ENCODE results near the gene SHC3.

SHC3 gene

DNA sequence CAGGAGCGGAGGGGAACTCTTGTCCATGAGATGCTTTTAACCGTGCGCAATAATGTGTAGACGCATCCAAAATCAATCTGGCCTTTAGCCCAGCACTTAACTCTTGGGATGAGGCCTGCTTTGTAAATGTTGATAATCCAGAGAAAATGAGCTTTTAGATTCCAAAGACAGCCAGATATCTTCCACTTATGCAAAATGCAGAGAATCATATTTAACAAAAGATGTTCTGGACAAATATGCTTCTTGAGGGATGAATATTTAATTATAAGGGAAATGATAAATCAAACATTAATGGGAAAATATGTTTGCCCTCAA, 181.7 kb downstream of the SHC3 start:
- no peak for DNase-seq

DNA sequence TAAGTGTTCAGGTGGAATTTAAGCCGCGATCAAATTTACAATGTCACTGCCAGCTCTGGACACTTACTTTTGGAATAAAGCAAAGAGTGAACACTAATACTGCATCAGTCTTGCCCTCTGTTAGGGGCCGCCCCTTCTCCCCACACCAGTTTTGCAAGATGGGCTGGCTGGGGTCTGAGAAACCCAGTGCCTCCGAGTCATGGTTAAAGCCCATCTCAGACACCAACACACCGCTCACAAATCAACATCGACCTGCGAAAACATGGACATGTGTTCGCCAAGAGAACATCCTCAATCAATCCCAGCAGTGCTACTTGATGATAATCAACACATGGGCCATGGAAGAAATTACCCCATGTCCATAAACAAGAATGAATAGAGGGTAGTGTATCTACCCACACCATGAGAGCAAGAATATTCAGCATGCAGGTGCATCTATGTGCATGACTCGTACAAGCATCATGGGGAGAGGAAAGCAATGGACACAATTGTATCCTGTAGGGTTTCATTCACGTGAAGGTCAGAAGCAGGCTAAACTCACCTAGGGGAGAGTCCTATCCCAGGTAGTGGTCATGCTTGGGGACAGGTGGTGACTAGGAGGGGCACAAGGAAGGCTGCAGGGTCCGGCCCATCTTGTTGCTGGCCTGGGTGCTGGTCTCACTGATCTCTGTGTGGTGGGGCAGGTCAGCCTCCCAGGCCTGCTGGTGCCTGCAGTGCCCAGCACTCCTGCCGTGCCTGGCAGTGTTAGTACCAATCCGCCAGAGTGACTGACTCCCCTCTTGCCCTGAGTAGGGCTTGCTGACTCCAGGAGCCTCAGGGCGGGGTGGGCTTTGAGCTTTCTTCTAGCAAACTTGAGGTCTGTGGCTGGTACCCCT, 182.3 kb downstream of the SHC3 start:
- DNase-seq: no peak

DNA sequence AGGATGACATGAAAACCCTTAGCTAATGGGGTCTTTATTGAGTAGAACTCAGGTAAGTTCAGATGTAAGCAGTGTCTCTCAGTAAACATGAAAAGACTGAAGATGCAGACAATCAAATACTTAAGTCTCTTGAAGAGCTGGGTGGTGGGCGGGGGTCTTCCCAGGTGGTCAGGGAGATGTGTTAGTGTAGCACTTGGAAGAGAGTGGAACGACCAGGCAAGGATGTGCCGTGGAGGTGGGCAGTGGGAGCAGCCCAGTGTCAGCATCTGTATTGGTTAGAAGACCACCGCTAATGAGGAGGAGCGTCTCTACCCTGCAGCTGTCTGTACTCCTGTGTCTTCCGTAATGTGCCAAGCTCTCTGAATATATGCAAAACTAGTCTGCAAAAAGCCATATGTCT, 183.0 kb downstream of the SHC3 start:
- no peak for DNase-seq

DNA sequence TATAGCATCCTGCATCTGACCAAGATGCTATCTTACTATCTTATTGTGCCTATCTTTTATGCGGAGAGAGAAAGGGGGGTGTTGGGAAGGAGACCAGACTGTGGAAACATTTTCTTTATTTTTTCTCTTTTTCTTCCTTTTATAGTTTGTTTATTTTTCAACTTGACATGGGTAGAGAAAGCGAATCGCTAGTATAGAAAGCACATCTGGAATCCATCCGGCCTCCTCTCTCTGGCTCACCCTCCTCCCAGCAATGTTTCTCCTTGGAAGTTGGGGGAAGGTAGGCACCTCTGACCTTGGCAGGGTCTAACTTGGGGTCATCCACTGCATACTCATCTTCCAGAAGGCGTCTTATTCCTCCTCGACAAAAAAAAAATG, 183.4 kb downstream of the SHC3 start:
- DNase-seq: no peak

DNA sequence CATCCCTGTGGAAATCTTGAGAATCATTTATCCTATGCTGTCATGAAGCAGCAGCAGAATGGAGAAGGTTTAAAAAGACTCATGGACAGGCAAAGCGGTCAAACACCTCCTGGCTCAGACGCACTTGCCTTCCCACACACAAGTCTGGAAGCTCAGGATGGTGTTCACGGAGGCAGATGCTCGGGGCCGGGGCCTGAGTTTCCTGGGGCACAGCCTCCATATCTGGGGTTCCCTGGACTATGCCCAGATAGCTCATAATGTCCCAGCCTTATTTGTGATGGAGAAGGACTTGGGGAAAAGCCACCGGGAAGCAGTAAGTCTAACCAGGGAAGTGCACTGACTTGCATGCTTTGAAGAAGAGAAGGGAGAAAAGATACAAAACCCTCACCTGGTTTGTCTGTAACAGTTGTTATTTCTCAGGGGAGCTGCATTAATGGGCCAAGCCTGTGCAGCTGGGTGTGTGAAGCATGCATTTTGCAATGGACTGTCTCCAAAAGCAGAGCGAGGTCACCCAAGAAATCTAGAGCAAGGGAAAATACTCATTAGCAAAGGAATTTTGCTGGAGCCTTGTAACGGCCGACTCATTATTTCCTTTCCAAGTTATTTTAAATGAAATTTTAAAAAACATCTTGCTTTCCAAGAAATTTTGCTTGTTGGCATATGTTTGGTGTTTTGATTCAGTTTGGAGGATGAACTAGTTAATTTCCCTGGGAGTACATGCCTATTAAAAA, 184.0 kb downstream of the SHC3 start:
- DNase-seq: no peak

DNA sequence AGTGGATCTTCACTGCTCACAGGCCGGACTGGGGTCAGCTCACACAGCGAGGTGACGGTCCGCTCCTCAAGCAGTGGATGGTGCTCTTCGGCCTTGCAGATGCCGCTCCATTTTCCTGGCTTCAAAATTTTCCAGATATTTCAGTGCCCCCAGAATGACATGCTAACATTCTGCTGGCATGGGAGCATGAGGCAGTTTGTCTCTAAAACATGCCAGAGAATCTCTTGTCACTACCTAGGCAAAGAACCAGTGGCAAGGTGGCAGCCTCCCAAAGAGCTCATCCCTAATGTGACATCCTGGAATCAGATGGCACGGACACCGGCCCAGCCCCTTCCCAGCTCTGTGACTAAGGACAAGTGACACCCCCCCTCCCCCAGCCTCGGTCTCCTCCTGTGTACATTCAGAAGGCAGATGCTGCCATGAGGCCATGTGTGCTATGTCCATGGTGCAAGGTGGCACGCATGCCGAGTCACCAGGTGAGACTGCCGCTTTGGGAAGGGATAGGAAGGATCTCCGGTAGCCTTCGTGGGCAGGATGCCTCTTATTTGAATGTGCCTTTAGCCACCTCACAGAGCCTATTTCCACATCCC, 184.7 kb downstream of the SHC3 start:
- DNase-seq: no peak

DNA sequence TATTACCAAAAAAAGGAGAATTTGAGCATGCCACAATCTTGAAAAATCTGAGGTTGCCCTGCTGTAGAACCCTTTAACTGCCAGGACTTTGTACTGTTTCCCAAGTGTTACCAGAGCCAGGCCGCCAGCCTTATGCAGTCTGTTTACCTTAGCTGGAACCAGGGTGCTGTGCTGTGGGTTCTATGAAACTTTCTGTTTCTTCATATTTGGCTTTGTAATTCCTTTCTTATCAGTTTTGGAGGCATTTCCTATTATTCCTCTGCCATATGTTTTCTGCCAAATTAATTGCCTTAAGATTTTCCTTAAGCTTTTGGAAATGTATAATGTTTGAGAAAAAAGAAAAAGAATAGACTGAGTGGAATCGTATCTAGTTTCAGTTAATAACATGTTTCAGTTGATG, 185.3 kb downstream of the SHC3 start:
- no peak for DNase-seq

DNA sequence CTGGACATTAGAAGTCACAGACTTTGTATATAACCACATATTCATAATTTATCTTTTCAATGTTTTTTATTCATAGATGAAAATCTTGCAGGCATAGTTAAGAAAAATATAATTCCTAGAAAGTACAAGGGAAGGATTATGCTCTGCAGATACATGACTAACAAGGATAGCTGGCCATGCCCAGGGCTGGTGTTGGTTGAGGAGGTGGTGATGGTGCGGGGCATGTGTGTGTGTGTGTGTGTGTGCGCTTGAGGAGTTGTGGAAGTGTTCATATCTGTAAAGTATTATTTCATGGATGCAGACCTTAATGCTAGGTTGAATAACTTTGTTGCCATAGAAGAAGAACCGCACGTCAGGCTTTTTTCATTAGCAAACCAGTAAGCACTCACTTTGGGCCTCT, 186.1 kb downstream of the SHC3 start:
- no peak for DNase-seq

DNA sequence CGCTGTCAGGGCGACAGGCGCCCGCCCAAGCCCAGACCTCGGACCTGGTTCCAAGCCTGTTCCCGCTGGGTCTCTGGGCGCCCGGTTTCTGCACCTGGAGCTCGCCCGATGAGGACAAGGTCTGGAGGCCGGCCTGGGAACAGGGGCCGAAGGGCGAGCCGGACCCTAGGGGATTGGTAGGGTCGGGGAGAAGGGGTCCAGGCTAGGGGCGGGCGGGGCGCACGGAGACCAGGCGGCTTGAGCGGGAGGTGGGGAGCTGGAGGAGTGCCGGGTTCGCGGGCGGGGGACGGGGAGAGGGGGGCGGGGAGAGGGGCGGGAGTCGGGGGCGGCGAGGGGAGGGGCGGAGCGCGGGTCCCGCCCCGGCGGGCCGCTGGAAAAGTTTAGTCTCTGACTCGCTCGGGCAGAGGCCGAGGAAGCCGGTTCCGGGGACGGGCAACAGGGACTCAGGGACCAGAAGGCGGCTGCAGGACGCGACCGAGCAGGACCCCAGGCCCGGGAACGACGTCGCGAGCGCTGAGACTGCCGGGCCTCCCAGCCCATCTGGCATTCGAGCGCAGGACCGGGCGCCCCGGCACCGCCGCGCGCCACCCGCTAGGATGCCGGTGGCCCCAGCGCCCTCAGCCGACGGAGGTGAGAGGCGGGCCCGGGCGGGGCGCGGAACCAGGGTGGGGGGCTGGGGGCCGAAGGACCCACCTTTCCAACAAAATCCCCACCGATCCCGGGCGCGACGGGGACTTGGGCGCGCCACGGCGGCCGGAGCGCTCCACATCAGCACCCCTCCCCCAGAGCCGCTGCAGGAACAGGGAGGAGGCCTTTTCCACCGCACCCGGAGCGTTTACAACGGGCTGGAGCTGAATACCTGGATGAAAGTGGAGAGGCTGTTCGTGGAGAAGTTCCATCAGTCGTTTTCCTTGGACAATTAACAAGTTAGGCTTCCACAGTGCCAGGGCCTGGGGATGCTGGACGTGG, 187.3 kb downstream of the SHC3 start, which contains the start of gene S1PR3:
Gene S1PR3, plus strand, starts transcription at position 403 of the 969 bp plus-strand sequence. CDS start 9,733 bp downstream, outside the sequence.
- peak in 1 of 5 donors; percentile 13 for DNase-seq

DNA sequence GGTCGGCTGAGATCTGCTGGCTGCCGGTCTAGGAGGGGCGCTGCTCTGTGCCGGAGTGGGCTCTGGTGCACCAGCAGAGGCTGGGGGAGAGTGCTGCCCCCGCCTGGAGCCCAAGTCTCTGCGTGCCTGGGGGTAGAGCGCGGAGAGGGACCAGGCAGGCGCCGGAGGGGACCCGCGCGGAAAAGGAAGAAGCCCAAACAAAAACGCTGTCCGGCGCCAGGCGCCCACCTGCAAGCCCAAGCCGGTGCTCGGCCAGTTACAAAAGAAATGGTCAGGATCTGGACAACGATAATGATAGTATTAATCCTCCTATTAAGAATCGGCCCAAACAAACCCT, 187.9 kb downstream of the SHC3 start:
- DNase-seq: no peak

DNA sequence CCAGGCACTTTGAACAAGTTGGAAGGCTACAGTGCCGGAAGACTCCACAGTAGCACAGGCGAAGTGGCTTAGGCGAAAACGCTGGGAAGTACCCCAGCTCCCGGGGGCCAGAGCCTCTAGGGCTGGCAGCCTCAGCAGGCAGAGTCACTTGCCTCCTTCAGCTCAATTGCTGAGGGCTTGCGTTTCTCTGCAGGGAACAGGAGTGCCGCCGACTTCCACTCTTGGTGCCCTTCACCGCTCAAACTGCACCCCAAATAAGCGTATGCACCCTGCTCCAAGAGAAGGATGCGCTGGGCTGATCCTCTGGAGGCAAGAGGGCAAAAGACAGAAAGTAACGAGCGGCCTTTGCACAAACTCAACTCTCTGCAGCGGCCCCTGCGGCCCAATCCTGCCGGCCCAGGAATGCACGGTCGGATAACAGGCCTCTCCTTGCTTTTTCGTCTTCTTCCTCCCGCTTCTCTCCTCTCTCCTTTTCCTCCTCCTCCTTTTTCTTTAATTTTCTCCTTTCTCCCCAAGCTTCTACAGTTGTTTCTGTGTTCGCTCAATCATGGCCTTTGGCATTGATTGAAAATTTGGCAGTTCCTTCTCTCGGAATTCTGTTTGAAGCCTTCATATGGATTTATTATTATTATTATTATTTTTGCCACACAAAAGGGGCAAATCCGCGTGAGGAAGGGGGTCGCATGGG, 188.4 kb downstream of the SHC3 start:
- no peak for DNase-seq

DNA sequence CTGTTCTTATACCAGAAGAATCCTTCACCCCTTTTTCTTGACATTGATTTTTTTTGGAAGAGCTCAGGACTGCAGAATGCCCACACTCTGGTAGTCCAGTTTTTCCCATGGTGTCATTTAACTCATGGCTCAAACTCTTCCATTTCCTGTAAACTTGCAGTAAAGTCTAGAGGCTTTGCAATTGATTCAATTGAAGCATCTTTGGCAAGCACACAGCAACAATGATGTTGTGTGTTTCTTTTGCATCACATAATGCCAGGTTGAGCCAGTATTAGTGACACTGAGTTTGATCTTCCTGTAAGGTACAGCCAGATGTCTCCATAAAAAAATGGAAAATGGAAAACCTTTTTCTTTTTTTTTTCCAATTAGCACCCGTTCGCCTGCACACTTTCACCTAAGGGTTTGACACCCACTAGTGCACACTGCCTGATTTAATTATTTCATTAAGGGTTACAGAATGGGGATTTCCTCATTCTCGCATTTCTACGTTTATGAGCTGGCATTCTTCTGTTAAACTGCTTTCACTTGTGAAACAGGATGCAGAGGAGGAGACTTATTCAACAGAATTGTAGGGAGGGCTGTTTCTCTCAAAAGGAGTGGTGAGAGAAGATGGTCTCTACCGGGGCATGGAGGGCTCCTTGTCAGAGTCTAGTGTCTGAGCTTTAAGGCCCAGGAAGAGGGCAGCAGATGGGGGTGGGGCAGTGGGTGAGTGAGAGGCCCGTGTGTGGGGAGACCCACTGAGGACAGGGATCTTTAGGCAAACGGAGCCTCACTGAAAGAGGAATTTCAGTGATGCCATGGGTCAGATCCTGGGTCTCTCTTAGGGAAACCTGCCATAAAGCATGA, 189.6 kb downstream of the SHC3 start:
- DNase-seq: peak in 1 of 5 donors; percentile 68

DNA sequence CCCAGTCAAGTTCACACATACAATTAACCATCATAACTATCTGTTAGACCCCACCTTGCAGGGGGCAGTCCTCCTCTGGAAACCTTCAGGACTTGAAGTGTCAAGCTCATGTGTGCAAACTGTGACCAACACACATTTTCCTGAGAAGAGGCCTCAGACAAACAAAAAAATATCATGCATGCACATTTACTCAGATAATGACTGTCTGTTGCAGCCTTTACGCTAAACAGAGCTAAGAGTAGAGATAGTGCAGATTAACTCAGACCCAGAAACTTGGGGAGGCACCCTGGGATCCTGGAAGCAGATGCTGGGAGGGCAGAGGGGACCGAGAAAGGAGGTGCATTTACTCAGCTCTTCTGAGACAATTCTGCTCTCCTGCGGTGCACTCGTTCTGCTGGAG, 191.0 kb downstream of the SHC3 start:
- DNase-seq: no peak

DNA sequence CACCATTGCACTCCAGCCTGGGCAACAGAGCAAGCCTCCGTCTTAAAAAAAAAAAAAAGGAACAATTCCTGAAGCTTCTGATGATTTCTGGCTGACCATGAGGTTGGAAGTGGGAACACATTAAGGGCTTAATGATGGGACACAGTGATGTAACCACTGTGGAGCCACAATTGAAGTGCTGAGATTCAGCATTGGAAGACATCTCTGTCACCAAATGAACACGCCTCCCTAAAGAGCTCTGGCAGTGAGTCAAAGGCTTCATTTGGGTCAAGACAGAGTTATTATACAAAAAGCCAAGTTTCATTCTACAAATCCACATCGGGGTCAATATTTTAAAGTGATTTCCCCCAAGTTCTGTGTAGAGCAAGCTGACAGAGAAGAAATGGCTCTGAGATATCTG, 191.8 kb downstream of the SHC3 start:
- DNase-seq: no peak

DNA sequence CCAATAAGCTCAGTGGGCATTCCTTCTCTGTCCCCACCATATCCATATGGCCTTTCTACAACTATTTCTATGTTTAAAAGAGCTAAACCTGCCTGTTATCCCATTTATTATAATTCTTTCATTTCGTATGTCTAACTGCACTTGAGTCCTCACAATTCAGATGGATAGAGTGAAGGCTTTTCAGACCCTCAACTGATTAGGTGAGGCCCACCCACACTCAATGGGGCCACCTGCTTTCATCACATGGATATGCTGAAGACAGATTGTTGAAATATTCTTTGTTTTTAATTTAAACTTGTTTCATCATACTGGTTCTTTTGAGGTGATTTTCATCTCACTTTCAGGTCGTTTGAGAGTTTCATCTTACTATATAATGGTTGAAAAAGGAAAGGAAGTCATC, 193.0 kb downstream of the SHC3 start:
- no peak for DNase-seq

DNA sequence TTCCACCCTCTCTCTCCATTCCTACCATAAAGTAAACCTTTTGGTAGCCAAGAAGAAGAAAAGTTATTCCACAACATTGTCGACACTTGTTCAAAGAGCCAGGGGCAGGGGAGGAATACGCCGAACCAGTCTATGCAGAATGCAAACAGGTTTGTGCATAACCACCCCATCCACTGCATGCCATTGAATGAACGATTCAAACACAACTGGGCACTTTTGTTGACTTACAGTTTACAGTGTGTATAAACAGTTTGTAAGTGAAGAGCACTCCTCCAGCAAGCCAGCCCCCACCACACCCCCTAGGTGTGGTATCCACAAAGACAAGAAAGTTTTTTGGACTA, 194.1 kb downstream of the SHC3 start:
- DNase-seq: no peak

DNA sequence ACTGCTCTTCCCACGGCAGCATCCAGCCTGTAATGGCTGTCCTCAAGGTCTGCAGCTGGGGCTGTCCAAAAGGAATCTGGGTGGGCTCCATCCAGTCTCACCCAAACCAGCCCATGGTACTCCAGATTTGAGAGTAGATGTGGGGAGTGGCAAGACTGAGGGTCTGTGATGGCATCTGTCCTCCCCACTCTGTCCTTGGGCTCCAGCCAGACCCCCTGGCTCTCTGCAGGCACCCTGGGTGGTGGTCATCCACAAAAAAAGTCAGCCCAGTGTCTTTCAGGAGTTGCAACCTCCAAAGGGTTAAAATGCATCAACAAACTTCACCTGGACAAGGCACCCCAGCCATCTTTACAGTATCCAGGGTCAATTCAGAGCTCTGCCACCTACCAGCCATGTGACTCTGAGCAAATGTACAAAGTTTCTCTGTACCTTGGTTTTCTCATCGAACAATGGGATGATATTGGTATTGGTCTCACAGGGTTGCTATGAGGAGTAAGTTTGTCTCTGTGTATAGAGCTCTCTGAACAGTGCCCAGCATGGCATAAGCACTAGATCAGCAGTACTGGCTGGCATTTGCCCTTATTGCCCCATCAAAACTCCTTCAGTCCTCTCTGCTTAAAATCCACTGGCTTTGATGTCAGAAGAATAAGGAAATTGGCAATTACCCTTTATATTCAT, 194.6 kb downstream of the SHC3 start:
- DNase-seq: no peak

DNA sequence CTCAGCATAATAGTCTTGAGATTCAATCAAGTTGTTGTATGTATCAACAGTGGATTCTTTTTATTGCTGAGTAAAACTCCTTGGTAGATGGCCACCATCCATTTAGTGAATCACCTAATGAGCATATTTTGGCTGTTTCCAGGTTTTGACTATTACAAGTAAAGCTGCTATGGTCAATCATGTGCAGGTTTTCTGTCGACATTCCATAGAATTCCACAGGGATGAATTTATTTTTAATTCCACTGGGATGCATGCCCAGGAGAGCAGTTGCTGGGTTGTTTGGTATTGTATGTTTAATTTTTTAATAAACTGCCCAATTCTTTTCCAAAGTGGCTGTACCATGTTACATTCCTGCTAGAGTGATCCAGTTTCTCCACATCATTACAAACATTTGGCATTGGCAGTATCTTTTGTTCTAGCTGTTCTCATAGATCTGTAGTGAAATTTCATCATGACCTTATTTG, 197.8 kb downstream of the SHC3 start:
- no peak for DNase-seq

DNA sequence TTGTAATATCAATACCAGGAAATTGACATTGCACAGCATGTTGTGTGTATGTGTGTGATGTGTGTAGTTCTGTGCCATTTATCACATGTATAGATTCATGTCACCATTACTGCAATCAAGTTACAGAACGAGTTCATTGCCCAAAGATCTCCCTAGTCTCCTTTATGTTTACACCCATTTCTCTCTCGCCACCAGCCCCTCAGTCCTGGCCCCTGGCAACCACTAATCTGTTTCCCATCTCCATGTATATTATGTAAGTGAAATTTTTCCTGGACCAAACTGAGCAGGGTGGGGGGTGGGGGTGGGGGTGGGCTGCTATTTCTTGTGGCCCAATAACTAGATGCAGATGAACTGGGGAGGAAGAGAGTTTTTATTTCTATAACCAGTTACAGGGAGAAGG, 198.8 kb downstream of the SHC3 start:
- DNase-seq: no peak

DNA sequence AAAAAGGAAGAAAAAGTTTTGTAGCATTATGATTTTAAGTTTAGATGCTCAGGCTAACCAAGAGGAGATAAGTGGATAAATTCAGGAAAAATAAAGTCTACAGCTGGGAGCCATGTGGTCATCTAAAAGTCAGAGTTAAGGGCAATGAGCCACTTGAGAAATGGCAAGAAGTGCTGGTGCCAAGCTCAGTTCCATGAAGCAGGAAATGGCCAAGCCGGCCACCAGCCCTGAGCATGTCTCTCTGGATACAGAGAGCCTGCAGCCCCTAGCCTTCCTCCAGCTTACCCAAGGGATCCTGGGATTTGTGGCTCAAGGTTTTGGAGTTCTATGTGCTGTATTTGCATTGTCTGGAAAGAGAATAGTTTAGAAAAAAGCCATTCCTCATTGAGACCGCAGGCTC, 199.6 kb downstream of the SHC3 start:
- DNase-seq: no peak

DNA sequence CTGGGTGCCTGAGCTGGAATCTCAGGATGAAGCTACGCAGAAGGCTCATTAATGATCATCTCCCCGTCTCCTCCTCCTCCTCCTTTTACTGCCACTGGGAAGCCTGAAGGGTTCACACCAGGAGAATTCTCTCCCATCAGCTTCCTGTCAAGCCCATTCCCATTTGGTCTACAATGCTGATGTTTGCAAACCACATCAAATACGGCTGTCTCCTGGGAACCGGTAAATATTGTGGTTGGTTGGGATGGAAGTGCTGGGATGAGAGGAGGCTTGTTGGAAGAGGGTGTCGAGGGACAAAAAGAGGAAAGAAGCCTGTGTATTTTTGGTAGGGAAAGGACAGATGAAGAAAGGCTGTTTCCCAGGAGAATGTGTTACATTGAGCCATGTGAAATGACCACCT, 200.6 kb downstream of the SHC3 start:
- DNase-seq: no peak

Data from T-helper 1 cell (primary cell).